HTERT RPE-1 (cell line): ENCODE results near the gene CA12.

Experiments
- in situ Hi-C: fragments of 300-500 bp; cut with MboI; formaldehyde crosslinking; loops from 4 replicates; pipeline ENCODE4 v1.14.3; 2020; ENCODE audit warnings: low sequenced_read_pairs

Gene CA12

DNA sequence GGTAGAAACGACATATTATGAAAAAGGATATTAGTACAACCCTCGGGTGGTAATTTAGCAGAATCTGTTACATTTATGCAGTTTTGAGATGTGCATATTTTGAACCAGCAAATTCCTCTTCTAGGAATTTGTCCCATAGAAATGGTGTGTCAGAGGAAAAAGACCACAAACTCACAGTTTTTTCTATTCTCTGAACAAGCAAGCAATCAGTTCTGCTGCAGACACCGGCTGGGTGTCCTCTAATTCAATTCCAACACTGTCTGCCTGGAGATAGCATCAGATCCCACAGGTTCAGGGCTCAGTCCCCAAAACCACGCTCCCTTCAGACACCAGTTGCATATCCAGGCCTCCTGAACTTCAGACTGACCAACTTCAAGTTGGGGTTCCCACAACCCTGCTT is 67.8 kb downstream of the CA12 start:
- in situ Hi-C loops, result no loop called here

DNA sequence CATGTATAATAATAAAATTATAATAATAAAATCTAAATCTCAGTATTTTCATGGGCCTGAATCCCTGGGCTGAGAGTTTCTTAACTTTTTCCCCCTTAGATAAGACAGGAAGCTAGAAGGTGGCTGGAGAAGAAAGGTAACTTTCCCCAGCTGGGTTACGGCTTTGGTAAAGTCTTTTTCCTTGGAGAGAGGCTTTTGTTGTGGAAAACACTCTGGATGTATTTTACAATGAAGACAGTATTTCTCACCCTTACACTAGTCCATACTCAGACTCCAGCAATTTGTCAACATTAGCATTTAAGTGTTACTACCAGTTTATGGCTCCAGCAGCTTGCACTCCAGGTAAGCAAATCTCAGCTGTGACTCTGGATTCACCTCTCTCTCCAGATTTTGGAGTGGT is 69.4 kb downstream of the CA12 start:
- in situ Hi-C loops, result no loop called here

DNA sequence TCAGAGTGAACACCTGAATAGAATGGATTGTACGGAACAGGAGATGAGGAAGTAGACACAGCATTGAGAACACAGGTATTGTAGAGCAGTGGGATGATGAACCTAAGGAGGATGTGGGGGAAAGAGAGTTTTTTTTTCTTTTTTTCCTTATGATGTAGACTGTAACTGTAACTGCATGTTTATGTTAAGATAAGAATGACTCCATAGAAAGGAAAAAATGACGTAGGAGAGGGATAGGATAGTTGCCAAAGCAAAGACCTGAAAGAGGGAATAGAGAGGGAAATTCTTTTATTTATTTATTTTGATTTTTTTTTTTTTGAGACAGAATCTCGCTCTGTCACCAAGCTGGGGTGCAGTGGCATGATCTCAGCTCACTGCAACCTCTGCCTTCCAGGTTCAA is 71.0 kb downstream of the CA12 start:
- in situ Hi-C loops, result no loop called here

DNA sequence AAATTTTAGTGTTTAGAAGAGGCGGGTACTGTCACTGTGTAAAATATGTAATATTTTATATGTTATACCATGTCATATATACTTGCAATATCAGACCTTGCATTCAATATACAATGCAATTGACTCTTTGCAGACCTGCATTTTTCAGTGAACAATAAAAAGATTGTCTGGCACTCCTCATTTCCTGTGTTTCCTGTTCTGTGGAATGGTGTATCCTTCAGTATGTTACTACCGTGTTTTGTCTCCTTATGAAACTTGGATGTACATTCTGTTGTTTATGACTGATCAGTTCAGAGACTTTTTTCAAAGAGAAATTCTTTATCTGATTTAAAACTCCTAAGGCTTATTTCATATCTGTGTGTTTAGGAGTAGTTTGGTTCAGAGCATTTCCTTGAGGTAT is 72.7 kb downstream of the CA12 start:
- in situ Hi-C loops, result no loop called here

DNA sequence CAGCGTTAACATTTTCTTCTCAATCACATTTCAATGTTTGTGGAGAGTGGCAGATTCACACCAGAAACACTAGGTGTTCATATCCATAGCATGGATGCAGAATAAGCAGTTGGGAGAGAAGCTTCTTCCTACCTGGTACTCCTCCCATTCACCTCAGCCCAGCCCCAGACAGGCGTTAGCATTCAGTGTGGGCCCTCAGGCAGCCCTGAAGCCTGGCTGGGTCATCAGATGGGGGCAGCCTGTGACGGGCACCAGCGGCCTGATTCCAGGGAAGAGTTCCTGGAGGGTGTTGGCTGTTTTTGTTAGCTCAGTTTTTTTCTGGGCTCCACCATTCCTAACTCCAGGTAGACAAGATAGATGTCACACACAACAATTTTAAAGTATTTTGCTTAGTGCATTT is 73.2 kb downstream of the CA12 start:
- in situ Hi-C loops, result no loop called here

GRCh38 chr15:63306492-63307073 is 75.1 kb downstream of the CA12 start:
- in situ Hi-C loops, result no loop called here

DNA sequence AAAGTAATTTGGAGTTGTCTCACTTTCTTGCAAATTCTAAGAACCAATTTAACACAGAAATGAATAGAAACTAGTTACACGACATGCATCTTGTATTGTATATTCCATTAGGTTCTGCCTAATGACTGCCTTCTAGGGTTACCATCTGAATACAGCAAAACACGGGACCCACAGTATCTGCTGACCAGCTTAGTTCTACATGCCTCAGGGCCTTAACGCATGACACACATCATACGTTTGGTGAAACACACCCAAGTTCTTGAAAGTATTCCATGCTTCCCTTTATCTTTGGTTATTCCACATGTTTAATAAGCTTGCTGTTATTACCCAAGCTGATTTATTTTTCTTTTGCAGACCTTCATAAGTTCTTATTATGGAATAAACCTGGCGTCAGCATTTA is 76.4 kb downstream of the CA12 start:
- in situ Hi-C loops, result no loop called here

DNA sequence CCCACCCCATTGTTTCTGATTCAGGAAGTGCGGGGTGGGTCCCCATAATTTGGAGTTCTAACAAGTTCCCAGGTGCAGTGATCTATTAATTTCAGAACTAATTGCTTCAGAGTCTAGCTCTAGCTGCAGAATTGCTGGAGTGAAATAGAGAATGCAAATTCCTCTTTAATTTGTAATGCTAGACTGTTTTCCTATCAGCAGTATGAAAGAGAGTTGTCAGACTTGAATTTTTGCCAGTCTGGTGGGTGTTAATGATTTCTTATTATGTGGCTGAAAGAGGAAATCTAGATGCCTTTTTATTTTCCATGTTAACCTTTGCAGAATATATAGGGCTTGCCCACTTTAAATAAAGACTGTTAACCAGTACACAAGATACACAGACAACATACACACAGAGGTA is 80.6 kb downstream of the CA12 start:
- in situ Hi-C loops, result no loop called here

- in situ Hi-C loops, result no loop called here
Measured at GRCh38 chr15:63299943-63300575, 81.6 kb downstream of the CA12 start.

DNA sequence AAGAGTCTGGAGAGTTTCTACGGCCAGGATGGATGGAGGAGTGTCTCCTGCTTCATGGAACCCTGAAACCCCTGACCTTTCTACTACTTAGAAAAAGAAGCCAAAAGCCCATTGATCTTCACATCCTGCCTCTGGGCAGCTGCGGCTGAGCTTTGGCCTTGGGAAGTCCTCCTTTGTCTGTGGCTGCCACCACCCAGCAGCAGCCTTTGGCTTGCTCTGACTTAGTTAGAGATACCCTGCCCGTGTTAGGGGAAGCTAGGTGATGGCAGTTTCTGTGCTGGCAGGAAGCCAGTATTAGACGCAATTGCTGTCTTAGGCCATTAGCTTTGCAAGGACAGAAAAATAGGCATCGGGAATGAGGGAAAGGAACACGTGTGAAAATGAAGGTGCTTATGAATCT is 85.5 kb downstream of the CA12 start:
- in situ Hi-C loops, result no loop called here

GRCh38 chr15:63295341-63295740 is 86.3 kb downstream of the CA12 start:
- in situ Hi-C loops, result no loop called here

- in situ Hi-C loops, result no loop called here
Measured at GRCh38 chr15:63294359-63294758, 87.3 kb downstream of the CA12 start.

DNA sequence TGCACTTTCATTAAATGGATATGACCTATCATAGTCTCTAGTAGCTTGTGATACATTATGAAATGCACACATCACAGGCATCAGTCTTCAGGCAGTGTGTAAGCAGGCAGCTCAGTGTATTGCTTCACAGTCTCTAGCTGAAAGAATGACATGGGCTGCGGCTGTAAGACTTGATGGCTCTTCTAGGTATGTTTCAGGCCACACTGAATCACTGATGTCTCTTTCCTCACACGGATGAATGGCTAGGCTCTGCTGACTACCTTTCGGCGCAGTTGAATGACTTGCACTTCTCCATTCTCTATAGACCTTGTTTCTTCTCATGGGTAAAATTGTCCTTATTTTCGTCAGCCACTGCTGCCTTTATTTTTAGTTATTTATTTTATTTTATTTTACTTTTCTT is 88.9 kb downstream of the CA12 start:
- in situ Hi-C loops, result no loop called here

DNA sequence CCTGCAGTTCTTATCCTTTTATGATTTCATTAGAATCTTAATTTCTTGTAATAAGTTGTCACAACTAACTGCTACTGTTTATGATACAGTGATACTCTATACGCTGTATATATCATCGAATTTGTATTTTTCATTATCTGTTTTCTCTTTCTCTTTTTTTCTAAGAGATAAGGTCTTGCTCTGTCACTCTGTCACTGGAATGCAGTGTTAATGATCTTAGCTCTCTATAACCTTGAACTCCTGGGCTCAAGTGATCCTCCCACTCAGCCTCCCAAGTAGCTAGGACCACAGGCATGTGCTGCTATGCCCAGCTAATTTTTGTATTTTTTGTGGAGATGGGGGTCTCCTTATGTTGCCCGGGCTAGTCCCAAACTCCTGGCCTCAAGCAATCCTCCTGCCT is 89.4 kb downstream of the CA12 start:
- in situ Hi-C loops, result no loop called here

DNA sequence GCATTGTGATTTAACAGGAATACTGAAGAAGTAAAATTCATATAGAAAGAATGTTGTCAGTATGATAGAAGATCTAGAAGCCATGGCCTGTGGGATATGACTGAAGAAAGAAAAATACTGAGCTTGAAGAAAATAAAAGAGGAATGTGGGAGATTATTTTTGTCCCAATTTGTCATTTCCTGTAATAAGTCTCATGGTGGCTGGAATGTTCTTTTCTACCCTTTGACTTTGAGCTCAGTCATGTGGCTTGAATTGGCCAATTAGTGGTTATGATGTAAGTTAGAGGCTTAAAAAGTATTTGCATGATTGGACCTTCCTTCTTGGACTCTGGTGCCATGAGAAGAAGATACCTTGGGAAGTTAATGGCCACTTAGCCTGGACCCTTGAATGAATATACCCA is 90.1 kb downstream of the CA12 start:
- in situ Hi-C loops, result no loop called here

- in situ Hi-C loops, result no loop called here
Measured at GRCh38 chr15:63288778-63289378, 92.8 kb downstream of the CA12 start.

- in situ Hi-C loops, result no loop called here
Measured at GRCh38 chr15:63288342-63288741, 93.3 kb downstream of the CA12 start.

GRCh38 chr15:63287109-63287508 is 94.5 kb downstream of the CA12 start:
- in situ Hi-C loops, result no loop called here

DNA sequence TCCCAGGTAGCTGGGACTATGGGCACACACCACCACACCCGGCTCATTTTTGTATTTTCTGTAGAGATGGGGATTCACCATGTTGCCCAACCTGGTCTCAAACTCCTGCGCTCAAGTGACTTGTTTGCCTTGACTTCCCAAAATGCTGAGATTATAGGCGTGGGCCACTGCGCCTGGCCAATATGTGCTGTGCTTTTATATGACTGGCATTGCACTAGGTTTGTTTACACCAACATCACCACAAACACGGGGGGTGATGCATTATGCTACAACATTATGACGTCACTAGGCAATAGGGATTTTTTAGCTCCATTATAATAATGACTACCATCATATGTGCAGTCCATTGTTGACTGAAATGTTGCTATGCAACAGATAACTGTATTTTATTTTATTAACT is 97.3 kb downstream of the CA12 start:
- in situ Hi-C loops, result no loop called here

DNA sequence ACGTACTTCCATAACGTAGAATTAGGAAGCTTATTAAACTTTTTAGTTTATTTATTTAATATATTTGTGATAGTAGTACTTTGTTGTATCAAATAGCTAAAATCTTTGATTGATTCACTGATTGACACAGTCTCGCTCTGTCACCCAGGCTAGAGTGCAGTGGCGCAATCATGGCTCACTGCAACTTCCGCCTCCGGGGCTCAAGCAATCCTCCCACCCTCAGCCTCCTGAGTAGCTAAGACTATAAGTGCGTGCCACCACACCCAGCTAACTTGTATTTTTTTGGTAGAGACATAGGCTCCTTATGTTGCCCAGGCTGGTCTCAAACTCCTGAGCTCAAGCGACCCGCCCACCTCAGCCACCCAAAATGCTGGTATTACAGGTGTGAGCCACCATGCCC is 98.5 kb downstream of the CA12 start:
- in situ Hi-C loops, result no loop called here

- in situ Hi-C loops, result no loop called here
Measured at GRCh38 chr15:63277893-63278456, 103.7 kb downstream of the CA12 start.
